Erythroblast (primary cell): ENCODE data around the gene USP5.

Source experiments
- GATA1 ChIP-seq: IDR thresholded peaks from 2 replicates; pipeline ENCODE4 v1.6.1; 2011; ENCODE audit warnings: low read depth, mild to moderate bottlenecking, control low read depth, low read length, moderate library complexity
- POLR2A ChIP-seq: IDR thresholded peaks from 2 replicates; pipeline ENCODE4 v1.6.1; 2011; ENCODE audit warnings: mild to moderate bottlenecking, low read length

DNA sequence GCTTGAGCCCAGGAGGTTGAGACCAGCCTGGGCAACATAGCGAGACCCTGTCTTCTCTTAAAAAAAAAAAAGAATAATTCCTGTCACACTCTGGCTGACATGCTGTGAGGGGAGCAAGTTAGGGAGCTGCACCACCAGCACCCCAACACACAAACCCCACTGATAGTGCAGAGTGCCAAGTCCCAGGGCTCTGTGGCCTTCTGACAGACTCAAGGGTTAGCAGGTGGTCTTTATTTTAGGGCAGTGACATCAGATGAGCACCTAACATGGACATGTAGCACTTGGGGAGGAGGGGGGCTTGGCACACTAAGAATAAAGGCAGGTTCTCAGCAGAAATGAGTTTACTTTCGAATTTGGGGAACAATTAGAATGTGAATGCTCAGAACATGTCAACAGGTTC, 6.8 kb downstream of the USP5 start:
- no peak for TF ChIP-seq POLR2A
- TF ChIP-seq GATA1, result no peak
